NCI-H524 treated with DMSO at 0.1 percent for 48 hours (cell line): ENCODE measurements around the gene TAMALIN.
"Not testable (repeated sequence)": the region's sequence is repeated elsewhere in the genome, so short reads cannot be mapped to it uniquely, and the experiment has no call there.

Experiments
- DNase-seq: peaks from one replicate; lab custom pipeline; 2025; lab: John Stamatoyannopoulos, UW

The TAMALIN gene

GRCh38 chr12:52006726-52007157 lies at the start of gene TAMALIN:
TAMALIN (plus strand) TSS chr12:52006946; CDS start chr12:52007020, 74 bp downstream.
- no peak for DNase-seq

GRCh38 chr12:51958542-51958941 lies 48.2 kb upstream of the TAMALIN start:
- no peak for DNase-seq

DNA sequence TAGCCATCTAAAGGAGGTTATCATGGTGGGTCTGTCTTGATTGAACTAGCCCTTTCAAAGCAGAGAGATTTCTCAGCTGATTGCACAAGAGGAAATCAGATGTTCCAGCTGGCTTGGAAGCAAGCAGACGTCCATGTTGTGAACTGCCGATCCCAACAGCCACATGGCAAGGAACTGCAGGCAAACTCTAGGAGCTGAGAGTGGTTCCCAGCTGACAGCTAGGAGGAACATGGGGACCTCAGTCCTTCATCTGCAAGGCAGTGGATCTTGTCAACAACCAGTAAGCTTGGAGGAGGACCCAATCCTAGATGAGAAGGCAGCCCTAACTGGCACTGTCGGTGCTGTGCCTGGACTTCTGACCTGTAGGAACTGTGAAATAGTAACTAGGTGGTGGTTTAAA lies 47.5 kb upstream of the TAMALIN start:
- DNase-seq, result no peak

GRCh38 chr12:51959921-51960320 lies 46.8 kb upstream of the TAMALIN start:
- no peak for DNase-seq

DNA sequence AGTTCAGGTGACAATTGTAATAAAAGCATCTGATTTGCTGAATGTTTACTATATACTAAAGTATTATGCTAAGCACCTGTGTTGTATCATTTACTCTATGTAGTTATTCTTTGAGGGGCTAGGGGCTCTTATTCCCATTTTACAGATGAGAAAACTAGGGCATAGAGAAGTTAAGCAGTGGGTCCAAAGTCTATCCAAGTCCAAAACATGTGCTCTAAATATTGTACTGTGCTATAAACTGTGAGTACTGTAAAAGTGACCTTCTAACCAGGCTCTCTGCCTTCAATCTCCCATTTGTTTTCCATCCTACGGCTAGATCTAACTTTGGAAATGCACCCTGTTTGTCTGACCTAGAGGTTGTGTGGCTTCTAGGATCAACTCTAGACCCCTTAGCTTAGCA lies 46.3 kb upstream of the TAMALIN start:
- no peak for DNase-seq

DNA sequence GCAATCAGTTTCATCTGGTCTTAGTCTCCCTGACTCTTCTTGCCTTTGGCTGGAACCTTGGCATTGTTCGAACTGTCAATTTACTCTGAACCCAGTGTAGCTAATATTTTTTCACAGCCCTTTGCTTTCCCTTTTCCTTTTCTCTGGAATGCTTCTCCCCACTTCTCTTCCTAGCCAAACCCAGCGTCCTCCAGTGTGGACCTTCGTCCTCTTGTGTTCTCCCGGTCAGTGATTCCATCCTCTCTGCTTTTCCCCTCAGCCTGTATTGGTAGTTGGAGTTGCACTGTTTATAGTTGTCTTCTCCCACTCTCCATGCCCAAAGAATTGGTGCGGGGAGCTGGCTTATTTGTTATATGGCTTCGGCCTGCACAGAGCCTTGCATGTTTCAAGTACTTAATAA lies 45.9 kb upstream of the TAMALIN start:
- DNase-seq, result no peak

DNA sequence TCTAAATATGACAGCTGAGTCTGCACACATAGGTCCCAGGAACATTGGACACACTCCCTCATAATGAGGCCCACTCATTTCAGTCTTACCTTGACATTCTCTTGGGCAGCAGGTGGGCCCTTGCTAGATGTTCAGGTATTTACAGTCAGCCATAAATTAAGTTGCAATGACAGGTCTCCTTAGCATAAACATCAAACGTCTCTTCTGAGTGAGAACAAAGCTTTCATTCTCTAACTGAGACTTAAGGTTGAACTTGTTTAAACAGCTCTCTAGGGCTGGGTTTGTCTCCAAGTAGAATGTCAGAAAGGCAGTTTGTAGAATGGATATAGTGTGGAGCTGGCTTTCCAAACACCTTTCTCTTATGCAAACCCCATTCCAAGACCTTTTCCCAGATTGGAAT lies 44.9 kb upstream of the TAMALIN start:
- no peak for DNase-seq

DNA sequence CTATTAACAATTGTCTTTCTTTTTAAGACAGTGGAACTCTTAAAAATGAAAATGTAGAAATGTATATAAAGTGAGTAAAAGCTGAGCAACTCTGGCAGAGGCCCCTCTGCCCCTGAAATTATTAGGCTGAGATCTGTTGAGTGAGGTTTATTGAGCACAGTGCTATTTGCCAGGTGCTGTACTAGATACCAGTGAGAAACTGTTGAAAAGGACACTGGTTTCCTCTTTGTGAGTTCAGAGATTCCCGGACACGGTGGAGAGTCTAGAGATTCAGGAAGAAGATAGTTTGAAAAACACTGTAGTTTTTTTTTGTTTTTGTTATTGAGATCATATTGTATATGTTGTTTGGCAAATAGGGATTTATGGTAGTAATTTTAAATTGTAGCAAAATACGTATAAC lies 44.0 kb upstream of the TAMALIN start:
- no peak for DNase-seq

GRCh38 chr12:51963477-51963876 lies 43.3 kb upstream of the TAMALIN start:
- no peak for DNase-seq

- no peak for DNase-seq
Measured at GRCh38 chr12:51969643-51970042, 37.1 kb upstream of the TAMALIN start.

DNA sequence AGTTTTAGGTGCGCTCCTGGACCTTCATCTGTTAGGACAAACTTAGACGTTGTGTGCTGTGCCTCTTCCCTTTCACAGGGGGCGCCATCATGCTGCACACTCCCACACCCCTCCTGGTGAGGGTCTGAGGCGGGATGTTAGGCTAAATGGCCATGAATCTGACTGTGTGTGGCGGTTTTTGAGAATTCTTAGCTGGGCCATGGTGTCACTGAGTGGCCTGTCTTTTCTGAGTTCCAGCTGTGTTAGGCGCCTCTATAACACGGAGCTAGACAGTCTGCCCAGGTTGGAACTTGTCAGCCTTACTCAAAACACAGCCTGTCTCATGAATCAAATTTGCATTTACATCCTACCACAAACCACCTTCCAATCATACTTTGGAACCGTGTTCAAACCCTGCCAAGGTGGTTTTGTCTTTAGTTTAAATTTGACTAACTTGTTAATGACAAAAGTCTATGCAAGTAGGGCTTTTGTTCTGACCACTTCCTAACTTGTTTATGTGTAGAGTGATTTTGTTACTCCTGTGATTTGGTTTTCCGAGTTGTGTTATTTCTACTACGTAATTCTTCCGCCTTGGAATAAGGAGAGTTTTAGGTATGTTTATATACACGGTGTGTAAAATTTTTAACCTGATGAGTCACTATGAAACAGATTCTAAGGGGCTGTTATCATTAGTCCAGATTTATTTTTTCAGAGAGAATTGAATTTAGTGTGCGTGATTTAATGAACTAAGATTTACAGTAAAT lies 35.7 kb upstream of the TAMALIN start:
- DNase-seq, result no peak

DNA sequence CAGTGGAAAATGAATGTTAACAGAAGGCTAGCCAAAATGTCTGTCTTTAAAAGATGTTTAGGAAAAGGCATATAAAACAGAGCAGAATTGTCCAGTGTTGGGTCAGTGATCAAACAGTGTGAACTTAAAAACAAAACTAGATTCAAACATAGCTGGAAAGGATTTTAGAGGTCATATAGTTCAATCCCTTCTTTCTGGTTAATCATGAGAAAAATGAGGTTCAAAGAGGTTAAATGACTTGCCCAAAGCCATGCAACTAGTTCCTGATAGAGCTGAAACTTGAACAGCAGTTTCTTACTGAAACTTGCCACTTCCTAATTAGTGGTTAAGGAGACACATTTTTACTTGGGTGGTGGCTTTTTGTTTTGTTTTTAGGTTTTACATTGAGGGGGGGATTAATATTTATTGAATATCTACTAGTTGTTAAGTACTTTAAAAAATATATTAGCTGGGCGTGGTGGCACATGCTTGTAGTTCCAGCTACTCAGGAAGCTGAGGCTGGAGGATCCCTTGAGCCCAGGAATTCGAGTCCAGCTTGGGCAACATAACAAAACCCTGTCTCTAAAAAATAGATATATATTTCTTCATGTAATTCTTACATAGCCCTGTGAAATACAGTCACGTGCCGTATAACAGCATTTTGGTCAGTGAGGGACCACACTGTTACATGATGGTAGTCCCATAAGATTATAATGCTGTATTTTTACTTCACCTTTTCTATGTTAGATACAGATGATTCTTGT lies 34.9 kb upstream of the TAMALIN start:
- DNase-seq, result no peak

DNA sequence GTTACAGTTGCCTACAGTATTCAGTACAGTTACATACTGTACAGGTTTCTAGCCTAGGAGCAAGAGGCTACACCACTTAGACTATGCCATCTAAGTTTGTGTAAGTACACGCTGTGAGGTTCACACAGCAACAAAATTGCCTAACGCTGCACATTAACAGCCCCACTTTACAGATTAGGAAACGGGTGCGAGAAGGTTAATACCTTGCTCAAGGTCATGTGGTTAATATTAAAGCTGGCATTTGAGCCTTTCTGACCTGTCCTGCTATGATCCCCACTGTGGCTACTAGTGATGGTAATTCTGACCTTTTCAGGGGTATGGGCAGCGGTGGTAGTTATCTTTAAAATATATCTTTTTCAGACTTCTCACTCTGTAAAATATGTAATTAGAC lies 34.3 kb upstream of the TAMALIN start:
- DNase-seq, result no peak

GRCh38 chr12:51972849-51973273 lies 33.9 kb upstream of the TAMALIN start:
- no peak for DNase-seq

- DNase-seq, result no peak
Measured at GRCh38 chr12:51973560-51973959, 33.2 kb upstream of the TAMALIN start.

DNA sequence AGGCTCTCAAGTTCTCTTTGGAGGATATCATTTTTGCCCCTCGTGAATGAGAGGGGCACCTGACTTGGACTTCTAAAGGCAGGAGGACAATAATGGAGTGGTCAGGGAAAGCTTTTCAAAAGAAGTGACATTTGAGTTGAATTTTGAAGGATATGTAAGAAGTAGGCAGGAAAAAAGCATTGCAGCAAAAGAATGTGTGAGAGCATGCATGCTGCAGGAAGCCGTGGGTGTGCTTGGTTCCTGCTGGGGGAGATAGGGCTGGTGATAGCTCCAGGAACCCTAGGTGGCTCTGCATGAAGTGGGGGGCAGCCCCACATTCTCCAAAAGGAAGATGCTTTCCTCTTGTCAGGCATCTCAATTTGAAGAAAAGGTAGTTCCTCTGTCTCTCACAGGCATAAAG lies 32.1 kb upstream of the TAMALIN start:
- DNase-seq, result no peak

DNA sequence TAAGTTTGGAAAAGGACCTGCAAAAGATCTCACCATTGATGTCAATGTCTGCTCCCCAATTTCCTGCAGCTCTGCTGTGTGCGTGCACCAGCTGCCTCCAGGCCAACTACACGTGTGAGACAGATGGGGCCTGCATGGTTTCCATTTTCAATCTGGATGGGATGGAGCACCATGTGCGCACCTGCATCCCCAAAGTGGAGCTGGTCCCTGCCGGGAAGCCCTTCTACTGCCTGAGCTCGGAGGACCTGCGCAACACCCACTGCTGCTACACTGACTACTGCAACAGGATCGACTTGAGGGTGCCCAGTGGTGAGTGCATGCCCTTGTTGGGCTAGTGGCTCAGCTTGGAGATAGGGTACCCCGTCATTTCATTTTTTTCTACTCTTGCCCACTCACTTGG lies 31.6 kb upstream of the TAMALIN start:
- DNase-seq, result no peak

DNA sequence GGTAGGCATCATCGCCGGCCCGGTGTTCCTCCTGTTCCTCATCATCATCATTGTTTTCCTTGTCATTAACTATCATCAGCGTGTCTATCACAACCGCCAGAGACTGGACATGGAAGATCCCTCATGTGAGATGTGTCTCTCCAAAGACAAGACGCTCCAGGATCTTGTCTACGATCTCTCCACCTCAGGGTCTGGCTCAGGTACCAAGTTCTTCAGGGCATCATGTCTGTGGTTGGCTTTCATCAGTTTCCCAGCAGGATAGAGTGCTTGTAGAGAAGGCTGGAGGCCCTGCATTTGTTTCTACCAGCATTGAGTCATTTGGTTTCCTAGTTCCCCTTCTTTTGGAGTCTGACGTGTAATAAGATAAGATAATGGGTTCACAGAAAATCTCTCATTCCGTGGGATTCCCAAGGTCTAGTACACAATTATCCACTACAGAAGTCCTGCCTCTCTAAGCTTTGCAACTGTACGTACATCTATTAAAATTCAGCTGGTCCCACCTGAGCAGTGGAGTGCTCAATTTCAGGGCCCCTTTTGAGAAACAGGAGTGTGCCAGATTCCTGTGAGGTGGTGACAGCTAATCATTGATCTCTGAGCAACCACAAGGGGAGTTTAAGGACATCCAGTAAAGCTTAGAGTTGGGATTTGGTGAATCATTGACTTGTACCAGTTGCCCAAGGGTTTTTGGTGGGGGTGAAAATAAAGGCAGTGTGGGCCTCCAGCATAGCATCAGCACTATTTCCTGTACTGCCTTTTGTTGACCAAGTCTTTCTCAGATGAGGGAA lies 30.2 kb upstream of the TAMALIN start:
- DNase-seq, result no peak

GRCh38 chr12:51977320-51977753 lies 29.4 kb upstream of the TAMALIN start:
- no peak for DNase-seq

- DNase-seq, result not testable (repeated sequence)
Measured at GRCh38 chr12:51979306-51979705, 27.4 kb upstream of the TAMALIN start.

DNA sequence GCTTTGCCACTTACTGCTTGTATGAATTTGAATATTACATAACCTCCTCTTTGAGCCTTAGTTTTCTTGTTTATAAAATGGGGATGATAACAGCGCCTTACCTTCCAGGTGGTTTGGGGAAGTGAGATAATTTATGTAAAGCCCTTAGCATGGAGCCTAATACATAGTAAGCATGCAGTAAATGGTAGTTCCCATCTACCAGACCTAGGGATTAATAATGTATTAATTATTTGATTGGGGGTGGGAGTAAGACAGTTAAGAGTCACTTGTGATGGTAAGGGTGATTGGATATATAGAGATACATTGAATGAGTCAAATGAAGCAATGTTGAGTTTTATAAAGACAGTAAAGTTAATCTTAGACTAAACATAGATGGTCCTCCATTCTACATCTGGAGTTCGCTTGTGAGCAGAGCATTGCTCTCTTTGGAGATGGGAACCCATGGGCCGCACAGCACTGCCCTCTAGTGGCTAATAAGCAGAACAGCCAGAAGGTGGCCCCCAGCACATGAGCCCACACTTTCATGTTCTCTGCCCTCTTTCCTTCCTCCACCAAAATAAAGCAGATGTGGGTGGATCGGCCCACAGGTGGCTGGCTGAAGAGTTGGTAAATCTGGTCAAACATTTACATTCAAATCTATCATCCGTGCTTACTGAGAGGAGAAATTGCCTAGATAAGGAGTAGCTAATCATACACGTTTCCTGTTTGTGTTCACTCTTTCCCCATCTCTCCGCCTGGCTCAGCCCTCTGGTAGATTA lies 26.5 kb upstream of the TAMALIN start:
- no peak for DNase-seq

DNA sequence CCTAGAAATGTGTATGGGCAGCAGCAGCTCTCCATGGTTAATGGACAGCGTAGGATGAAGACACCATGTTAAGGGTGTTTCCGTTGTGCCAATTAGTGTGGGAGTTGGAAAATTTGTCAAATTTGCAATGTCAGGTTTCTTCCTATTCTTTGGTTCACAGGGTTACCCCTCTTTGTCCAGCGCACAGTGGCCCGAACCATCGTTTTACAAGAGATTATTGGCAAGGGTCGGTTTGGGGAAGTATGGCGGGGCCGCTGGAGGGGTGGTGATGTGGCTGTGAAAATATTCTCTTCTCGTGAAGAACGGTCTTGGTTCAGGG lies 26.0 kb upstream of the TAMALIN start:
- DNase-seq, result no peak
